HepG2 (cell line): ENCODE measurements around the gene FAM174C. TPM values are rescaled to one million over a fixed set of nuclear protein-coding genes. Genes with fewer than 3 reads are reported as not detected.

Source experiments
- ELF1 ChIP-seq: sonication (generic); formaldehyde crosslinking; IDR thresholded peaks from 2 replicates; pipeline ENCODE4 v1.4.0; 2020; ENCODE audit warnings: missing genetic modification reagents
- EP300 ChIP-seq, 3 experiments: sonication (generic) in 1 of 3; formaldehyde crosslinking in 1 of 3; IDR thresholded peaks; 2 replicates each; pipeline versions ENCODE4 v1.5.1 to v1.6.1; 2011 to 2020; ENCODE audit warnings: low read depth in 2 of 3, low read length in 2 of 3, borderline replicate concordance in 1 of 3, improper control_type of control experiment in 1 of 3, mild to moderate bottlenecking in 1 of 3, missing genetic modification reagents in 1 of 3, moderate library complexity in 1 of 3
- GATAD2A ChIP-seq: IDR thresholded peaks from 2 replicates; pipeline ENCODE4 v1.6.1; 2016
- HNRNPL ChIP-seq: fragments of 200-400 bp; formaldehyde crosslinking; IDR thresholded peaks from 2 replicates; pipeline ENCODE4 v1.6.1; 2017; ENCODE audit warnings: mild to moderate bottlenecking, low read depth, low read length
- MYC ChIP-seq: sonication (generic); formaldehyde crosslinking; IDR thresholded peaks from 2 replicates; pipeline ENCODE4 v1.9.0; 2021; ENCODE audit warnings: missing genetic modification reagents, borderline replicate concordance
- POLR2A ChIP-seq, 2 experiments: IDR thresholded peaks; 2 replicates each; pipeline ENCODE4 v1.6.1; 2011; ENCODE audit warnings: low read depth in 2 of 2, low read length in 2 of 2, mild to moderate bottlenecking in 1 of 2, moderate library complexity in 1 of 2; ENCODE audit not compliant: insufficient read depth in 1 of 2
- THAP9 ChIP-seq: sonication (generic); formaldehyde crosslinking; IDR thresholded peaks from 2 replicates; pipeline ENCODE4; 2020; ENCODE audit warnings: missing genetic modification reagents, mild to moderate bottlenecking, borderline replicate concordance
- ZBTB8A ChIP-seq: sonication (generic); formaldehyde crosslinking; IDR thresholded peaks from 2 replicates; pipeline ENCODE4 v1.4.0; 2020; ENCODE audit warnings: mild to moderate bottlenecking, low read depth, missing genetic modification reagents, borderline replicate concordance
- ZFP1 ChIP-seq: IDR thresholded peaks from 2 replicates; pipeline ENCODE4 v1.6.1; 2016
- ZNF136 ChIP-seq: sonication (generic); formaldehyde crosslinking; IDR thresholded peaks from 2 replicates; pipeline ENCODE4 v1.8.1; 2022; ENCODE audit warnings: low read depth, mild to moderate bottlenecking, moderate library complexity, missing genetic modification reagents
- ZNF33B ChIP-seq: sonication (generic); formaldehyde crosslinking; IDR thresholded peaks from 2 replicates; pipeline ENCODE4 v1.5.1; 2020; ENCODE audit warnings: mild to moderate bottlenecking, missing genetic modification reagents
- ZNF441 ChIP-seq: sonication (generic); formaldehyde crosslinking; IDR thresholded peaks from 2 replicates; pipeline ENCODE4 v1.7.0; 2021; ENCODE audit warnings: missing genetic modification reagents, borderline replicate concordance
- ZNF574 ChIP-seq: sonication (generic); formaldehyde crosslinking; IDR thresholded peaks from 2 replicates; pipeline ENCODE4 v1.4.0; 2020; ENCODE audit warnings: missing genetic modification reagents
- ZNF777 ChIP-seq: sonication (generic); formaldehyde crosslinking; IDR thresholded peaks from 2 replicates; pipeline ENCODE4 v1.4.0; 2020; ENCODE audit warnings: missing genetic modification reagents
- ZNF788 ChIP-seq: sonication (generic); formaldehyde crosslinking; IDR thresholded peaks from 2 replicates; pipeline ENCODE4 v1.5.0; 2020; ENCODE audit warnings: mild to moderate bottlenecking, missing genetic modification reagents, borderline replicate concordance
- ZSCAN30 ChIP-seq: sonication (generic); formaldehyde crosslinking; IDR thresholded peaks from 2 replicates; pipeline ENCODE4 v1.5.0; 2020; ENCODE audit warnings: mild to moderate bottlenecking, missing genetic modification reagents
- polyA plus RNA-seq, 8 experiments: library from polyadenylated mRNA; depleted of rRNA in 3 of 8; stranded (reverse) in 7 of 8; unstranded in 1 of 8; fragments of >200 nt; fragmentation: Illumina TruSeq in 4 of 8; extraction: Trizol in 4 of 8; gene quantifications; 2 replicates each; pipeline versions ENCODE4 v1.2.1 to v1.2.3, GENCODE V29; 2011 to 2016; ENCODE audit warnings: low read depth in 4 of 8, missing spikeins in 1 of 8, mixed read lengths in 1 of 8; ENCODE audit not compliant: insufficient read depth in 1 of 8
- total RNA-seq, 5 experiments: library from RNA; depleted of rRNA; stranded (reverse); fragments of >200 nt; fragmentation: Illumina TruSeq; extraction: Trizol; gene quantifications; 2 replicates each; pipeline ENCODE4 v1.2.3, GENCODE V29; 2016; ENCODE audit warnings: low read depth in 1 of 5
- TF ChIP-seq, protein P1 (sequence below): sonication (generic); formaldehyde crosslinking; IDR thresholded peaks from 2 replicates; pipeline ENCODE4 v1.9.0; 2022; ENCODE audit warnings: missing genetic modification reagents, mild to moderate bottlenecking, borderline replicate concordance
- TF ChIP-seq, protein P2 (sequence below): sonication (generic); formaldehyde crosslinking; IDR thresholded peaks from 2 replicates; pipeline ENCODE4 v1.9.0; 2022; ENCODE audit warnings: low read depth, missing genetic modification reagents

Gene FAM174C
- total and polyA plus RNA-seq, 2 of the 13 experiments (the other 11 are each of a cell fraction or from before 2014, with no cell fraction given) = 19.5 to 31.3 TPM

GRCh38 chr19:1324806-1325567 is 49.7 kb downstream of the FAM174C start (continued):
- peak; percentile 34; the same call in 1 of the 2 replicates for TF ChIP-seq THAP9 (CRISPR knock-in tag)
- TF ChIP-seq GATAD2A (CRISPR knock-in tag) = peak; percentile 56
- peak; percentile 16 to 53; a peak in 2 of 4 replicates for TF ChIP-seq EP300 (IDR thresholded peaks at IDR 0.05; ENCODE audit: low read depth in 2 of 2, low read length in 2 of 2)
- TF ChIP-seq EP300 (CRISPR knock-in tag; IDR thresholded peaks at IDR 0.05; ENCODE audit: borderline replicate concordance) = peak; percentile 22; the same call in 1 of the 2 replicates
- no peak for TF ChIP-seq ZSCAN30 (CRISPR knock-in tag)
- peak; percentile 37; the same call in 1 of the 2 replicates for TF ChIP-seq ELF1 (CRISPR knock-in tag)
- TF ChIP-seq MYC (CRISPR knock-in tag) = 0 out of 2 replicates have a peak, but pooled peaks have one; percentile 51
- TF ChIP-seq ZNF777 (CRISPR knock-in tag) = peak; percentile 41; the same call in 1 of the 2 replicates
- TF ChIP-seq ZNF574 = 0 out of 2 replicates have a peak, but pooled peaks have one; percentile 52
- TF ChIP-seq ZNF441 (CRISPR knock-in tag) = 0 out of 2 replicates have a peak, but pooled peaks have one; percentile 31
- no peak for TF ChIP-seq ZNF788
- TF ChIP-seq, protein P1, sequence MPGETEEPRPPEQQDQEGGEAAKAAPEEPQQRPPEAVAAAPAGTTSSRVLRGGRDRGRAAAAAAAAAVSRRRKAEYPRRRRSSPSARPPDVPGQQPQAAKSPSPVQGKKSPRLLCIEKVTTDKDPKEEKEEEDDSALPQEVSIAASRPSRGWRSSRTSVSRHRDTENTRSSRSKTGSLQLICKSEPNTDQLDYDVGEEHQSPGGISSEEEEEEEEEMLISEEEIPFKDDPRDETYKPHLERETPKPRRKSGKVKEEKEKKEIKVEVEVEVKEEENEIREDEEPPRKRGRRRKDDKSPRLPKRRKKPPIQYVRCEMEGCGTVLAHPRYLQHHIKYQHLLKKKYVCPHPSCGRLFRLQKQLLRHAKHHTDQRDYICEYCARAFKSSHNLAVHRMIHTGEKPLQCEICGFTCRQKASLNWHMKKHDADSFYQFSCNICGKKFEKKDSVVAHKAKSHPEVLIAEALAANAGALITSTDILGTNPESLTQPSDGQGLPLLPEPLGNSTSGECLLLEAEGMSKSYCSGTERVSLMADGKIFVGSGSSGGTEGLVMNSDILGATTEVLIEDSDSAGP = peak; percentile 87; the same call in 1 of the 2 replicates
- TF ChIP-seq ZBTB8A (CRISPR knock-in tag) = 0 out of 2 replicates have a peak, but pooled peaks have one; percentile 0
- 0 out of 4 replicates have a peak, but pooled peaks of 1 of the 2 experiments have one; percentile 48 for TF ChIP-seq POLR2A (IDR thresholded peaks at IDR 0.05; ENCODE audit: insufficient read depth in 1 of 2, low read depth in 2 of 2, low read length in 2 of 2)
- TF ChIP-seq ZNF33B (CRISPR knock-in tag) = 0 out of 2 replicates have a peak, but pooled peaks have one; percentile 47
- peak; percentile 89 for TF ChIP-seq HNRNPL
- TF ChIP-seq, protein P2, sequence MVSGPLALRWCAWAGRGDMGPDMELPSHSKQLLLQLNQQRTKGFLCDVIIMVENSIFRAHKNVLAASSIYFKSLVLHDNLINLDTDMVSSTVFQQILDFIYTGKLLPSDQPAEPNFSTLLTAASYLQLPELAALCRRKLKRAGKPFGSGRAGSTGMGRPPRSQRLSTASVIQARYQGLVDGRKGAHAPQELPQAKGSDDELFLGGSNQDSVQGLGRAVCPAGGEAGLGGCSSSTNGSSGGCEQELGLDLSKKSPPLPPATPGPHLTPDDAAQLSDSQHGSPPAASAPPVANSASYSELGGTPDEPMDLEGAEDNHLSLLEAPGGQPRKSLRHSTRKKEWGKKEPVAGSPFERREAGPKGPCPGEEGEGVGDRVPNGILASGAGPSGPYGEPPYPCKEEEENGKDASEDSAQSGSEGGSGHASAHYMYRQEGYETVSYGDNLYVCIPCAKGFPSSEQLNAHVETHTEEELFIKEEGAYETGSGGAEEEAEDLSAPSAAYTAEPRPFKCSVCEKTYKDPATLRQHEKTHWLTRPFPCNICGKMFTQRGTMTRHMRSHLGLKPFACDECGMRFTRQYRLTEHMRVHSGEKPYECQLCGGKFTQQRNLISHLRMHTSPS = 0 out of 2 replicates have a peak, but pooled peaks have one; percentile 41
- peak; percentile 75; the same call in 1 of the 2 replicates for TF ChIP-seq ZNF136 (CRISPR knock-in tag)
- no peak for TF ChIP-seq ZFP1 (CRISPR knock-in tag)
